ENCODE results near the gene MAST4. TPM values are rescaled to one million over a fixed set of nuclear protein-coding genes. Genes with fewer than 3 reads are reported as not detected.
A peak's percentile ranks its signal among the peaks of the same experiment; 100 is the strongest.

The MAST4 gene
- total RNA-seq, 1 donor from 2014 or later = 55.2 TPM

GRCh38 chr5:67189079-67189354 lies 592.8 kb downstream of the MAST4 start:
- TF ChIP-seq, protein P1, sequence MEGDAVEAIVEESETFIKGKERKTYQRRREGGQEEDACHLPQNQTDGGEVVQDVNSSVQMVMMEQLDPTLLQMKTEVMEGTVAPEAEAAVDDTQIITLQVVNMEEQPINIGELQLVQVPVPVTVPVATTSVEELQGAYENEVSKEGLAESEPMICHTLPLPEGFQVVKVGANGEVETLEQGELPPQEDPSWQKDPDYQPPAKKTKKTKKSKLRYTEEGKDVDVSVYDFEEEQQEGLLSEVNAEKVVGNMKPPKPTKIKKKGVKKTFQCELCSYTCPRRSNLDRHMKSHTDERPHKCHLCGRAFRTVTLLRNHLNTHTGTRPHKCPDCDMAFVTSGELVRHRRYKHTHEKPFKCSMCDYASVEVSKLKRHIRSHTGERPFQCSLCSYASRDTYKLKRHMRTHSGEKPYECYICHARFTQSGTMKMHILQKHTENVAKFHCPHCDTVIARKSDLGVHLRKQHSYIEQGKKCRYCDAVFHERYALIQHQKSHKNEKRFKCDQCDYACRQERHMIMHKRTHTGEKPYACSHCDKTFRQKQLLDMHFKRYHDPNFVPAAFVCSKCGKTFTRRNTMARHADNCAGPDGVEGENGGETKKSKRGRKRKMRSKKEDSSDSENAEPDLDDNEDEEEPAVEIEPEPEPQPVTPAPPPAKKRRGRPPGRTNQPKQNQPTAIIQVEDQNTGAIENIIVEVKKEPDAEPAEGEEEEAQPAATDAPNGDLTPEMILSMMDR (IDR thresholded peaks at IDR 0.05) = no peak
- H3K27ac ChIP-seq = no peak overlapping the region
- no peak for DNase-seq (ENCODE audit: low spot score in 2 of 2)
- intact Hi-C loops (cut with DNase I) = no loop called here
- no peaks in the 10 kb centered on the region for H3K36me3 ChIP-seq
- H3K4me3 ChIP-seq = no peak overlapping the region
- H3K4me1 ChIP-seq = no peaks in the 10 kb centered on the region
- H3K27me3 ChIP-seq = no peaks in the 10 kb centered on the region
- no peaks in the 10 kb centered on the region for H3K9me3 ChIP-seq

DNA sequence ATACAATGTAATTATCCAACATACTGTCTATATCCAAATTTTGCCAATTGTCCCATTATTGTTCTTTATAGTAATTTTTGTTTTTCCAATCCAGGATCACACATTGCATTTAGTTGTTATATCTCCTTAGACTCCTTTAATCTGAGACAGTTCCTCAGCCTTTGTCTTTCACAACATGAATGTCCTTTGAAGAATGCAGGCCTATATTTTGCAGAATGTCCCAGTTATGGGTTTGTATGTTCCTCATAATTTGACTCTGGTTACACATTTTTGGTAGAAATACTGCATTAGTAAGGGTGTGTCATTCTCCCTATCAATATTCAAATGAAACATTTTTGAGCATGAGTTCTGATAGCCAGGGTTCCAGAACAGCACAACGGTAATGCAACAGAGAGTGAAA lies 593.7 kb downstream of the MAST4 start:
- no peaks in the 10 kb centered on the region for H3K27me3 ChIP-seq
- H3K4me3 ChIP-seq = no peak overlapping the region
- DNase-seq (ENCODE audit: low spot score in 2 of 2) = no peak
- no peaks in the 10 kb centered on the region for H3K36me3 ChIP-seq
- intact Hi-C loops (cut with DNase I) = no loop called here
- TF ChIP-seq, protein P1 (IDR thresholded peaks at IDR 0.05) = no peak
- H3K4me1 ChIP-seq = no peaks in the 10 kb centered on the region
- H3K27ac ChIP-seq = no peak overlapping the region
- H3K9me3 ChIP-seq = no peaks in the 10 kb centered on the region

DNA sequence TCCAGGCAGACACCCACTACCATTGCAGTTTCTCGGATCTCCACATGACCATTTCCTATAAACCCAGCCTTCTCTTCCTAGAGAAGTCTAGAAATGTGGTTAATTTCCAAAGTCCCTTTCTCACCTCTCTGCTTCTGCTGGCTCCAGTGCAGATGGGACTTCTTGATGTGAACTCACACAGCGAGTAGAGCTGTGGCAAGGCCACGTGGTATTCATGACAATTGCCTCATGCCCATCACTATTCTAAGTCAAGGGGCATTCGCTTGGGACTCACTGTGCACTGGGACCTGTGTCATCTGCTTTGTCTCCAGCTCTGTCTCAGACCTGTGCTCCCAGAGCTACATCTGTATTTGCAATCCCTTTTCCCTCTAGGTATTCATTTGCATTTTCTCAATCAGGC lies 594.2 kb downstream of the MAST4 start:
- TF ChIP-seq, protein P1 (IDR thresholded peaks at IDR 0.05) = no peak
- no peak for DNase-seq (ENCODE audit: low spot score in 2 of 2)
- Histone ChIP-seq H3K9me3 (no peaks in the 10 kb centered on the region), H3K27ac (no peak overlapping the region), H3K36me3 (no peaks in the 10 kb centered on the region), H3K4me1 (no peaks in the 10 kb centered on the region), H3K27me3 (no peaks in the 10 kb centered on the region), H3K4me3 (no peak overlapping the region)
- intact Hi-C loops (cut with DNase I) = no loop called here

DNA sequence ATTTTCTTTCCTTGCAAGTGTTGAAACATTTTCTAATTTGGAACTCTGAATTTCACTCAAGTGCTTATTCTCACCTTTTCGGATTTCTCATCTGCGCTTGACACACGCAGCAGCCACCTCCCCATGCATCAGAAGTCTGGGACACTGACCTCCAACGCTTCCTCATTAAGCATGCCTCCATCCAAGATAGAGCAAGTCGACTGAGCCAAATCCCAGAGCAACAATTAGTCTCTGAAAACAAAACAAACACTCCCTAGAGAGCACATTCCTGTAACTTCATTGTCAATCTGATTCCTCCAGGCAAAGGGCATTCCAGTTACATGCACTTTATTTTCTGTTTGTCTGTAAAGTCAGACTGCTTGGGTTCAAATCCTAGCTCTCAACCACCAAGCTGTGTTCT lies 594.7 kb downstream of the MAST4 start:
- no peak for DNase-seq (ENCODE audit: low spot score in 2 of 2)
- no peaks in the 10 kb centered on the region for H3K9me3 ChIP-seq
- H3K27me3 ChIP-seq = no peaks in the 10 kb centered on the region
- H3K27ac ChIP-seq = no peak overlapping the region
- TF ChIP-seq, protein P1 (IDR thresholded peaks at IDR 0.05) = no peak
- no peaks in the 10 kb centered on the region for H3K4me1 ChIP-seq
- intact Hi-C loops (cut with DNase I) = no loop called here
- no peak overlapping the region for H3K4me3 ChIP-seq
- no peaks in the 10 kb centered on the region for H3K36me3 ChIP-seq

DNA sequence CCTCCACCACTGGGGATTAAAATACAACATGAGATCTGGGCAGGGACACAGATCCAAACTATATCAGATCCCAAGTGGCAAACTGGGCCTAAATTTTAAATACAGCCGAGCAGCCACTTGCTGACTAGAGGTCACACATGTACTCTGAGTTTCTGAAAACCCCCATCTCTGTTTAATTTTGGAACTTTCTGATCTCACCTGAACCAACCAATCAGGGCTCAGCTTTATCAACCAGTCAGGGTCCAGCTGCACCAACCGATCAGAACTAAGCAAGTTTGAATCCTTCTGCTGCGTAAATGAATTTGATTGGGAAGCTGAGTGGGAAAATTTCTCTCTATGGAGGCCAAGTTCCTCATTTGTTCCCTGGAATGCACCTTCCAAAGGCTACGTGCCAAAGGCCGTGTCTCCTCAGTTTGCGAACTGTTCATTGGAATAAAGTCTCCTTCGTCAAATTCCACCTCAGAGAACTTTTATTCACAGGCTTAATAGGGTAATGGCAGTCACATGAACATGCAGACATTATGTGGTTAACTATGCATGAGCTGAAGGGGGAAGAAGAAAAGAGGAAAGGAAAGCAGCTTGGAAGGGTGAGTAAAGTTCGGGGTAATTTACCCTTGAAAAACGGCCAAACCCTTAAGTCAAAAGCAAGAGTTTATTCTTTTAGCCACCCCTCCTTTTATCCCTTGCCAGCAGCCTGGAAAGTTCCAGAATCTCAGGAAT lies 596.7 kb downstream of the MAST4 start:
- Histone ChIP-seq H3K9me3 (no peaks in the 10 kb centered on the region), H3K27ac (peak overlapping the region; percentile 2 to 44), H3K27me3 (no peaks in the 10 kb centered on the region), H3K4me3 (no peak overlapping the region), H3K36me3 (no peaks in the 10 kb centered on the region), H3K4me1 (no peaks in the 10 kb centered on the region)
- TF ChIP-seq, protein P1 (IDR thresholded peaks at IDR 0.05) = no peak
- intact Hi-C loops (cut with DNase I) = no loop called here
- DNase-seq (ENCODE audit: low spot score in 2 of 2) = no peak

DNA sequence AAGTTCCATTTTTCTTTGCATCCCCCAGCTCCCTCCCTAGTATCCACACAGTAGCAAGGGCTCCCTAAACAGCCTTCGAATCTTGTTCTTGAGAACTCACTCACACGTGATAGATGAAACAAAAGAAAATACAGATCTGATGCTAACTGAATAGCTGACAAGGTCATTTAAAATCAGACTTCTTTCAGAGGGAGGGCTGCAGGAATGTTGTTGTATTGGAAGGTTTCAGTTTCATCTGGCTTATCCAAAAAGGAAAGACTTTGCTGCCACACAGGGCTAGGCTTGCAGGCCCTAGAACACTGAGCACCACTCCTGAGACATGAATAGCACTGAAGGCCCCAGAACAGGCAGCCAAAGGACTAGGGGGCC lies 597.2 kb downstream of the MAST4 start:
- H3K4me1 ChIP-seq = no peaks in the 10 kb centered on the region
- intact Hi-C loops (cut with DNase I) = no loop called here
- H3K27me3 ChIP-seq = no peaks in the 10 kb centered on the region
- H3K36me3 ChIP-seq = no peaks in the 10 kb centered on the region
- no peaks in the 10 kb centered on the region for H3K9me3 ChIP-seq
- no peak overlapping the region for H3K4me3 ChIP-seq
- H3K27ac ChIP-seq = peak overlapping the region; percentile 2 to 44
- no peak for DNase-seq (ENCODE audit: low spot score in 2 of 2)
- TF ChIP-seq, protein P1 (IDR thresholded peaks at IDR 0.05) = no peak
